GM19395 (cell line): ENCODE results near the gene NUDCD2.
A peak's percentile ranks its signal among the peaks of the same experiment; 100 is the strongest.

Source experiments
- ATAC-seq: cut with Tn5 transposase; IDR thresholded peaks from one replicate; pipeline ENCODE4 v1.9.1; 2021; ENCODE audit warnings: mild to moderate bottlenecking, moderate library complexity; ENCODE audit not compliant: unreplicated experiment

NUDCD2 gene

DNA sequence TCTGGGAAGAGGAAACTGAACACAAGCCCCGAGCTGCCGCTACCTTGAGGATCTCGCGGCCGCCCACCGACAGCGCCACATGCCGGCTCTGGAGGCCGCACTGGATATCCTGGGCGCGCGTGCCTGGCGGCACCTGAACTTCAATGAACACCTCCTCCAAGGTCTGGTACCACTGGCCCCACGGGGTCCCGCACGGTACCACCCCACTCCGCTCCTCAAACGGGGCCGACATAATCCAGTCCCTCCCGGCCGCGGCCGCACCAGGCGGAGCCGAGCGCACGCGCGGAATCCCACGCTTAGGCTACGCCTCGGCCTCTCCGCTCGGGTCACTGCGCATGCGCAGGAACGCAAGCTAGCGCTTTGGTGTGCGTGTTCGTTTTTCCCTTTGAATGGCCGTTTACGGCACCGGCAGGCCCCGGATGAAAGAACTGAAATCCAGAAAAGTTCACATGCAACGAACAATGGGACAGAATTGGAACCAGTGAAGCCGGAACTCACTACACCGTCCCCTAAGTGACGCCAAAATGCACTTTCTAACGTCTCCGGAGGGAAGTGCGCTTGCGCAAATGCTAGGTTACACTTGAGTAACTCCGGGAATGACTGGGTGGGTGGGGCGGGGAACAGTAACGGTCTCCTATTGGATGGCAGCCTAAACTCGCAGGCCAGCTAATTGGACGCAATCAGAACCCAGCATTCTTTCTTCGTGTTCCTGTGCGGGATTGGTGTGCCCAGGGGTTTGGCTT lies at the start of gene NUDCD2:
Gene NUDCD2, minus strand, starts transcription at position 284 of the 743 bp plus-strand sequence. Its CDS starts 52 bp downstream, at position 232.
- ATAC-seq: peak; percentile 77

GRCh38 chr5:163509291-163509951 lies 49.5 kb upstream of the NUDCD2 start:
- no peak for ATAC-seq

DNA sequence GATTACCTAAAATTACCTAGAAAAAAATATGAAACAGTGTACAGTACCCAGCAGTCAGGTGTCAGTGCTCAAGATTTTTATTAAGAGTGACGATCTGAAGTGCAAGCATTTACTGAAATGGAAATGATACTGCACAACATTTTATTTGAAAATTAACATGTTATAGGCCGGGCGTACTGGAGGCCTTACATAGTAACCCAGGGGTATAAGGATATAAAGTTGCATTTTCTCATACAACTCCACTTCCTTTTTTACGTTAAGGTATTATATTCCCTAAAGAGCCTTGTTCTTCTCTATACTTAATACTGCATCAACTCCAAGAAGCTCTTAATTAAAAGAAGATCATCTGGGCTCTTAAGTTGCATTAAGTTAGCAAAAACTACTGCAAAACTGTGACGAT lies 48.9 kb upstream of the NUDCD2 start:
- no peak for ATAC-seq

GRCh38 chr5:163506726-163507125 lies 46.8 kb upstream of the NUDCD2 start:
- ATAC-seq: no peak

DNA sequence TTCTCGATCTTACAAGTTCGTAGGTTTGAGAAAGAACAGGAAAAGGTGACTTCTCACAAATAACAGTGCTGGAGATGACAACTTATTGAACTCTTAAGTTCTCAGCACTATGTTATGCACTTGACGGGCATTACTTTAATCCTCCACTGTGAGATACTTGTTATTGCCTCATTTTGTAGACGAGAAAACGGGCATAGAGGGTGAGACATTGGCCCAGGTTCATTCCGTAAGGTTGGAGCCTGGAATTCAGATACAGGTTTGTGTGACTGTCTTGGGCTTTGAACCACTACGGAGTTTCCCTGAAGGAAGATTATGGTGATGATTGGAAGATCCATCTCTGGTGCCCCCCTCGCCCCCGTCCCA lies 46.2 kb upstream of the NUDCD2 start:
- ATAC-seq: peak; percentile 23

- peak; percentile 84 for ATAC-seq
Measured at GRCh38 chr5:163505368-163506094, 45.6 kb upstream of the NUDCD2 start, which contains the start of gene MAT2B. TSS of gene MAT2B (plus strand) at chr5:163505619. CDS start at chr5:163505687, 68 bp downstream.

- peak; percentile 6 for ATAC-seq
Measured at GRCh38 chr5:163505049-163505367, 45.1 kb upstream of the NUDCD2 start.

- ATAC-seq: no peak
Measured at GRCh38 chr5:163504079-163504931, 44.4 kb upstream of the NUDCD2 start.

GRCh38 chr5:163503106-163504078 lies 43.5 kb upstream of the NUDCD2 start:
- ATAC-seq: no peak

GRCh38 chr5:163502521-163502920 lies 42.6 kb upstream of the NUDCD2 start:
- no peak for ATAC-seq

GRCh38 chr5:163498886-163499285 lies 39.0 kb upstream of the NUDCD2 start:
- no peak for ATAC-seq

DNA sequence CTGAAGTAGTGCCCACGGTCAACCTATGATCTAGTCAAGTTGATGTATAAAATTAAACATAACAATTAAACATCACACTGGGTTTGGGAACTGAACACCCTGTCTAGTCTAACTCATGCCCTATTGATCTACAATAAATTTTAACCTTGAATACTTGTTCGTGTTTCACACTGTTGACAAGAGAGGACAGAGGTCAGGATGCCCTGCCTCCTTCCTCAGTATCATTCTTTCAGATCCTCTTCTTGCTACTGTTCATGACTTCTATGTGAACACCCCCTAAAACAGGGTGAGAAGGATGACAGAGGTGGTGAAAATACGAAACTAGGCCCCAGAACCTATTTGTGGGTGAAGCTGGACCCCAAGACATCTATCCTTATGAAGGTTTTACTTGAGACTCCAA lies 37.4 kb upstream of the NUDCD2 start:
- ATAC-seq: peak; percentile 66

- ATAC-seq: no peak
Measured at GRCh38 chr5:163496286-163496685, 36.4 kb upstream of the NUDCD2 start.

GRCh38 chr5:163489745-163490075 lies 29.8 kb upstream of the NUDCD2 start:
- ATAC-seq: no peak

- no peak for ATAC-seq
Measured at GRCh38 chr5:163489055-163489744, 29.3 kb upstream of the NUDCD2 start.

- ATAC-seq: no peak
Measured at GRCh38 chr5:163478982-163479271, 19.0 kb upstream of the NUDCD2 start.

GRCh38 chr5:163478126-163478981 lies 18.5 kb upstream of the NUDCD2 start:
- no peak for ATAC-seq

DNA sequence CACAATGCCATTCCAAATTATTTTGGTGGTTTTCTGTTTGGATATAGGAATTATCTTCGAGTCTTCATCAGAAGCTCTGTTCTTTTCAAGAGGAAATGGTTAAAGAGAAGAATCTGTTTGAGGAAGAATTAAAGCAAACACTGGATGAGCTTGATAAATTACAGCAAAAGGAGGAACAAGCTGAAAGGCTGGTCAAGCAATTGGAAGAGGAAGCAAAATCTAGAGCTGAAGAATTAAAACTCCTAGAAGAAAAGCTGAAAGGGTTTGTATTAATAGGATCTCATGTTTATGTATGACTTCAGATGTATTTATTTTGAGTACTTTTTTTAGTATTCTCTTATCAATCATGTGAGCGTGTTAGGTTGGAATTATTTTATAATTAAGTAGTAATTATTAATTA lies 15.5 kb upstream of the NUDCD2 start:
- ATAC-seq: no peak
